OCI-M1 (cell line): ENCODE measurements around the gene TPP2.

Experiments
- DNase-seq: peaks from one replicate; lab custom pipeline; 2025; lab: John Stamatoyannopoulos, UW

Gene TPP2

GRCh38 chr13:102597029-102597961 lies 509 bp downstream of the TPP2 start:
- peak; percentile 73 for DNase-seq

- peak; percentile 47 for DNase-seq
Measured at GRCh38 chr13:102598061-102598460, 1.3 kb downstream of the TPP2 start.

GRCh38 chr13:102599426-102600012 lies 2.7 kb downstream of the TPP2 start:
- no peak for DNase-seq

- peak; percentile 94 for DNase-seq
Measured at GRCh38 chr13:102606537-102607309, 9.9 kb downstream of the TPP2 start.

- DNase-seq = no peak
Measured at GRCh38 chr13:102608974-102609373, 12.2 kb downstream of the TPP2 start.

- DNase-seq = no peak
Measured at GRCh38 chr13:102609696-102610095, 12.9 kb downstream of the TPP2 start.

GRCh38 chr13:102610296-102610895 lies 13.6 kb downstream of the TPP2 start:
- no peak for DNase-seq

GRCh38 chr13:102617697-102618350 lies 21.0 kb downstream of the TPP2 start:
- no peak for DNase-seq

GRCh38 chr13:102620516-102620915 lies 23.7 kb downstream of the TPP2 start:
- DNase-seq = no peak

- DNase-seq = no peak
Measured at GRCh38 chr13:102626928-102627327, 30.1 kb downstream of the TPP2 start.

GRCh38 chr13:102628559-102628958 lies 31.8 kb downstream of the TPP2 start:
- DNase-seq = no peak

GRCh38 chr13:102631198-102631597 lies 34.4 kb downstream of the TPP2 start:
- DNase-seq = no peak

- DNase-seq = no peak
Measured at GRCh38 chr13:102638741-102639140, 42.0 kb downstream of the TPP2 start.

- DNase-seq = no peak
Measured at GRCh38 chr13:102642029-102642428, 45.2 kb downstream of the TPP2 start.

GRCh38 chr13:102642475-102642874 lies 45.7 kb downstream of the TPP2 start:
- no peak for DNase-seq

- no peak for DNase-seq
Measured at GRCh38 chr13:102643656-102644055, 46.9 kb downstream of the TPP2 start.

GRCh38 chr13:102645701-102646100 lies 48.9 kb downstream of the TPP2 start:
- DNase-seq = no peak

- no peak for DNase-seq
Measured at GRCh38 chr13:102648046-102648445, 51.3 kb downstream of the TPP2 start.

GRCh38 chr13:102650444-102650843 lies 53.7 kb downstream of the TPP2 start:
- no peak for DNase-seq

- no peak for DNase-seq
Measured at GRCh38 chr13:102651392-102651791, 54.6 kb downstream of the TPP2 start.

GRCh38 chr13:102651892-102652291 lies 55.1 kb downstream of the TPP2 start:
- no peak for DNase-seq

- no peak for DNase-seq
Measured at GRCh38 chr13:102654756-102655155, 58.0 kb downstream of the TPP2 start.
